K562 (cell line): Measurements from ENCODE around the gene TTLL12. TPM values are rescaled to one million over a fixed set of nuclear protein-coding genes. Genes with fewer than 3 reads are reported as not detected.
A peak's percentile ranks its signal among the peaks of the same experiment; 100 is the strongest.

Source experiments
- ATAC-seq: fragments of 200-7000 bp; cut with Tn5 transposase; 3 replicates; pipeline ENCODE4 v1.9.1; 2020; ENCODE audit warnings: moderate library complexity
- BruUV-seq: library from RNA; stranded (reverse); fragments of 400-500 nt; replicated peaks from 2 replicates; lab custom pipeline; 2021; lab: Mats Ljungman, UMichigan
- CTCF ChIA-PET: fragments of 300-600 bp; formaldehyde crosslinking; extraction: SDS; loops from one replicate; lab custom pipeline; 2021; ENCODE audit warnings: low intra/inter-chr PET ratio; lab: Yijun Ruan, JAX
- POLR2A ChIA-PET: fragments of 300-600, 350-650 bp; sonication (Branson Sonifier 250); formaldehyde crosslinking; extraction: SDS; loops from one replicate; lab custom pipeline; 2021; ENCODE audit warnings: antibody characterized with exemption, inconsistent platforms; lab: Yijun Ruan, JAX
- DNase-seq, 4 experiments: peaks; one replicate each; pipeline versions ENCODE4 v3.0.0 to v3.0.0-alpha.2; 2011 to 2018; ENCODE audit warnings: low spot score in 3 of 4, mixed read lengths in 3 of 4; ENCODE audit errors: extremely low read depth in 1 of 4
- FAIRE-seq: peaks from 2 replicates; lab custom pipeline; 2011; peaks lifted over from hg19 to GRCh38; lab: Jason Lieb, UNC
- H2AFZ ChIP-seq: 2 replicates; pipeline ENCODE4 v1.6.0; 2011; ENCODE audit warnings: low read depth, low read length, control low read depth, inconsistent platforms
- H3K27ac ChIP-seq: fragments of 200-600 bp; 3 replicates; pipeline ENCODE4 v1.8.0; 2011; ENCODE audit warnings: low read depth, mild to moderate bottlenecking, control low read depth, inconsistent platforms, low read length, moderate library complexity, mixed read lengths; ENCODE audit errors: extremely low read depth
- H3K27me3 ChIP-seq, 2 experiments: fragments of 300-600 bp in 1 of 2; 2 replicates in 1 of 2; 3 replicates in 1 of 2; pipeline versions ENCODE4 v1.6.0 to v1.8.0; 2011; ENCODE audit warnings: inconsistent platforms in 2 of 2, low read length in 2 of 2, mild to moderate bottlenecking in 1 of 2, mixed read lengths in 1 of 2, moderate library complexity in 1 of 2; ENCODE audit not compliant: control insufficient read depth in 2 of 2, insufficient read depth in 2 of 2
- H3K36me3 ChIP-seq: fragments of 300-600 bp; 3 replicates; pipeline ENCODE4 v1.8.0; 2011; ENCODE audit warnings: mild to moderate bottlenecking, low read length, inconsistent platforms; ENCODE audit not compliant: control insufficient read depth, insufficient read depth
- H3K4me1 ChIP-seq, 2 experiments: fragments of 200-600 bp in 1 of 2; replicated peaks in 1 of 2; 2 replicates in 1 of 2; 3 replicates in 1 of 2; pipeline versions ENCODE4 v1.5.1 to v1.8.0; 2011; ENCODE audit warnings: inconsistent platforms in 2 of 2, low read length in 2 of 2, mild to moderate bottlenecking in 1 of 2, mixed read lengths in 1 of 2, moderate library complexity in 1 of 2; ENCODE audit not compliant: control insufficient read depth in 2 of 2, insufficient read depth in 2 of 2
- H3K4me2 ChIP-seq: 2 replicates; pipeline ENCODE4 v1.6.1; 2011; ENCODE audit warnings: low read length, control low read depth, inconsistent platforms, mixed read lengths; ENCODE audit not compliant: insufficient read depth
- H3K4me3 ChIP-seq: fragments of 200-600 bp; sonication (generic), shearing (Covaris generic); 2 replicates; pipeline ENCODE4 v1.5.1; 2016; ENCODE audit warnings: control low read depth, inconsistent platforms
- H3K79me2 ChIP-seq: fragments of 200-600 bp; 3 replicates; pipeline ENCODE4 v1.8.0; 2011; ENCODE audit warnings: low read length, inconsistent platforms; ENCODE audit not compliant: control insufficient read depth, insufficient read depth
- H3K9ac ChIP-seq, 2 experiments: 2 replicates each; pipeline versions ENCODE4 v1.6.0 to v1.6.1; 2011; ENCODE audit warnings: low read depth in 2 of 2, low read length in 2 of 2, control low read depth in 1 of 2, inconsistent platforms in 1 of 2, mild to moderate bottlenecking in 1 of 2, mixed read lengths in 1 of 2; ENCODE audit not compliant: insufficient read depth in 1 of 2
- H3K9me1 ChIP-seq: one replicate; pipeline ENCODE4 v1.6.0; 2011; ENCODE audit warnings: inconsistent platforms, mild to moderate bottlenecking, low read length, moderate library complexity; ENCODE audit not compliant: control insufficient read depth, insufficient read depth
- H3K9me3 ChIP-seq: replicated peaks from 2 replicates; pipeline ENCODE4 v1.5.1; 2011; ENCODE audit warnings: low read depth, low read length, inconsistent platforms; ENCODE audit not compliant: control insufficient read depth, insufficient read depth
- H4K20me1 ChIP-seq: replicated peaks from 2 replicates; pipeline ENCODE4 v1.6.1; 2011; ENCODE audit warnings: low read length, inconsistent platforms, mixed read lengths; ENCODE audit not compliant: control insufficient read depth, insufficient read depth
- POLR2G ChIP-seq: fragments of 200-400 bp; formaldehyde crosslinking; IDR thresholded peaks from 2 replicates; pipeline ENCODE4 v1.6.1; 2017; ENCODE audit warnings: low read depth, mild to moderate bottlenecking, antibody characterized with exemption, low read length, moderate library complexity
- RBFOX2 ChIP-seq: fragments of 200-400 bp; formaldehyde crosslinking; IDR thresholded peaks from 2 replicates; pipeline ENCODE4 v1.6.1; 2017; ENCODE audit warnings: low read depth, mild to moderate bottlenecking, low read length, moderate library complexity
- RBM22 ChIP-seq: fragments of 200-400 bp; formaldehyde crosslinking; IDR thresholded peaks from 2 replicates; pipeline ENCODE4 v1.6.1; 2018; ENCODE audit warnings: low read length, low read depth; ENCODE audit not compliant: poor library complexity, severe bottlenecking
- SMARCA5 ChIP-seq: fragments of 450-650 bp; IDR thresholded peaks from 2 replicates; pipeline ENCODE4 v1.6.1; 2016
- ZNF589 ChIP-seq: fragments of 200-800 bp; sonication (Bioruptor generic); IDR thresholded peaks from 2 replicates; pipeline ENCODE4 v1.6.1; 2016; ENCODE audit warnings: low read depth, missing genetic modification characterization, missing compliant biosample characterization
- WGBS: fragments of 100-300 bp; shearing (Covaris generic); methylation state at CpG from one replicate; pipeline ENCODE4 v1.1.6; 2016; ENCODE audit warnings: low coverage, mixed read lengths; ENCODE audit not compliant: insufficient coverage; ENCODE audit errors: missing lambda C conversion rate; 5-methylcytosine and 5-hydroxymethylcytosine counted together
- in situ Hi-C: fragments of 300-500 bp; cut with MboI; formaldehyde crosslinking; loops from 4 replicates; pipeline ENCODE4 v1.15.0; 2018; ENCODE audit warnings: inconsistent platforms, mixed read lengths
- intact Hi-C: fragments of 100-400 bp; cut with micrococcal nuclease; formaldehyde crosslinking; loops from 2 replicates; pipeline ENCODE4 v1.14.2; 2022
- polyA plus RNA-seq, 8 experiments: library from polyadenylated mRNA; depleted of rRNA in 4 of 8; stranded (reverse) in 5 of 8; unstranded in 3 of 8; fragments of >200 nt; fragmentation: Nextera tagmentation in 2 of 8; fragmentation: Illumina TruSeq in 1 of 8; extraction: Ambion mirVana in 2 of 8; extraction: Trizol in 1 of 8; gene quantifications; 2 replicates each; pipeline versions ENCODE4 v1.2.1 to v1.2.3, GENCODE V29; 2011 to 2014; ENCODE audit warnings: inconsistent platforms in 1 of 8, missing spikeins in 1 of 8
- total RNA-seq, 7 experiments: library from RNA; depleted of rRNA in 6 of 7; stranded (reverse); fragments of >200 nt in 6 of 7; fragmentation: Illumina TruSeq in 2 of 7; extraction: Trizol in 2 of 7; gene quantifications; 2 replicates each; pipeline versions ENCODE4 v1.2.1 to v1.2.3, GENCODE V29; 2011 to 2021; ENCODE audit warnings: low replicate concordance in 1 of 7

The TTLL12 gene
- total and polyA plus RNA-seq, 9 of the 15 experiments (the other 6 are each of a cell fraction or from before 2014, with no cell fraction given): 1.3 to 128 (median 43.0) TPM

DNA sequence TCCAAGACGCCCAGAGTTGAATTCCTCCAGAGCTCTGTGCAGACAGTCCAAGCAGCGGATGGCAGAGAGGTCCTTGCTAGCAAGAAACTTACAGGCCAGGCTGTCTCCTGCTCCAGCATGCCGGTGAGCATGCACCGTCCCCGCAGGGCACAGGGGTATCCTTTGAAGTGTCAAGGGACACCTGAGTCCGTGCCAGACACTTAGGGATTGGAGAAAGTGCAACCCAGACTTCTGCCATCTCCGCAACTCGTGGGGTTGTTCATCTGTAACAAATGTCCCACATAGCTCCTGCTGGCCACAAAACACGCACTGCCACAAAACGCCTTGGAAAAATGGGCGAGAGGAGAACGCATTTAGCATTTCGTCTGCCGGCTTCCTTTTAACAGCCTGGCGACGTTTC lies 22.3 kb downstream of the TTLL12 start:
- Histone ChIP-seq H3K4me2 (no peak overlapping the region), H3K4me3 (no peak overlapping the region), H3K79me2 (no peaks in the 10 kb centered on the region), H4K20me1 (no peaks in the 10 kb centered on the region), H2AFZ (no peak overlapping the region), H3K36me3 (peaks cover 44% of the 10 kb centered on the region; the same call in 1 of the 3 replicates), H3K4me1 (peaks cover 11 to 75% of the 10 kb centered on the region in 2 experiments), H3K9me3 (no peaks in the 10 kb centered on the region), H3K9ac (peak overlapping the region in 1 of 2 experiments; percentile 84; a peak in 1 of 4 replicates), H3K27me3 (no peaks in the 10 kb centered on the region), H3K27ac (no peak overlapping the region), H3K9me1 (no peaks in the 10 kb centered on the region)
- intact Hi-C loops: no loop called here
- BruUV-seq: no TSS peak
- CTCF ChIA-PET: no interaction called here
- no peak for DNase-seq
- ATAC-seq: no peak
- FAIRE-seq: no peak
- TF ChIP-seq POLR2G (peak; percentile 29; the same call in 1 of the 2 replicates), ZNF589 (CRISPR knock-in tag) (no peak), SMARCA5 (no peak)
- POLR2A ChIA-PET: interaction anchor here (1.0 kb wide), 1 partner anchor 20 kb away, joined by 4 read pairs; no protein-coding TSS in a partner anchor
- in situ Hi-C loops: no loop called here
- 73% methylated on average over 15 of the region's 16 CpGs for WGBS

- no peaks in the 10 kb centered on the region for H3K9me1 ChIP-seq
- H3K27me3 ChIP-seq: no peaks in the 10 kb centered on the region
- H3K4me3 ChIP-seq: no peak overlapping the region
- H3K9me3 ChIP-seq: no peaks in the 10 kb centered on the region
- peaks cover 32% of the 10 kb centered on the region; the same call in 1 of the 3 replicates for H3K36me3 ChIP-seq
- BruUV-seq: no TSS peak
- in situ Hi-C loops: no loop called here
- peak overlapping the region in 1 of 2 experiments; percentile 84; a peak in 2 of 4 replicates for H3K9ac ChIP-seq
- FAIRE-seq (no peak), DNase-seq (no peak), ATAC-seq (no peak)
- no peaks in the 10 kb centered on the region for H3K79me2 ChIP-seq
- peaks cover 11 to 71% of the 10 kb centered on the region in 2 experiments for H3K4me1 ChIP-seq
- H3K27ac ChIP-seq: peak overlapping the region; percentile 49; the same call in 1 of the 3 replicates
- intact Hi-C loops: no loop called here
- POLR2A ChIA-PET: interaction anchor here (0.6 to 1.2 kb wide), 4 partner anchors 10 to 140 kb away, joined by 3 to 5 read pairs (median 4); no protein-coding TSS in a partner anchor
- CTCF ChIA-PET: no interaction called here
- no peak overlapping the region for H2AFZ ChIP-seq
- 77% methylated on average over 7 of the region's 18 CpGs for WGBS
- TF ChIP-seq RBM22: peak; percentile 70
- TF ChIP-seq POLR2G: peak; percentile 42; the same call in 1 of the 2 replicates
- no peak for TF ChIP-seq RBFOX2
- no peaks in the 10 kb centered on the region for H4K20me1 ChIP-seq
- H3K4me2 ChIP-seq: peak overlapping the region; percentile 49; the same call in 1 of the 2 replicates
Measured at GRCh38 chr22:43163241-43163795, 23.6 kb downstream of the TTLL12 start.
